Ascending aorta (tissue), 2 donors: ENCODE measurements around the gene SLAIN1. TPM values are rescaled to one million over a fixed set of nuclear protein-coding genes. Genes with fewer than 3 reads are reported as not detected.

Experiments
- DNase-seq, 2 donors: peaks; one replicate each; pipeline ENCODE4 v3.0.0-alpha.2; 2019; ENCODE audit warnings: low spot score in 2 of 2
- H3K27ac ChIP-seq, 2 donors: fragments of 200-600 bp; sonication (generic); one replicate each; pipeline ENCODE4 v1.5.1; 2016 to 2017; ENCODE audit warnings: mild to moderate bottlenecking in 1 of 2
- H3K27me3 ChIP-seq: fragments of 200-600 bp; sonication (generic); one replicate; pipeline ENCODE4 v1.5.1; 2017
- H3K36me3 ChIP-seq, 2 donors: fragments of 200-600 bp; sonication (generic); one replicate each; pipeline ENCODE4 v1.5.1; 2016
- H3K4me1 ChIP-seq, 2 donors: fragments of 200-600 bp; sonication (generic); one replicate each; pipeline ENCODE4 v1.5.1; 2016 to 2017; ENCODE audit warnings: mild to moderate bottlenecking in 1 of 2
- H3K4me3 ChIP-seq, 2 donors: fragments of 200-600 bp; sonication (generic); one replicate each; pipeline ENCODE4 v1.5.1; 2016 to 2017; ENCODE audit warnings: mild to moderate bottlenecking in 1 of 2
- H3K9me3 ChIP-seq, 2 donors: fragments of 200-600 bp; sonication (generic); one replicate each; pipeline ENCODE4 v1.5.1; 2016
- intact Hi-C: fragments of 100-400 bp; cut with DNase I; formaldehyde crosslinking; loops from one replicate; pipeline ENCODE4 v1.15.1; 2023
- total RNA-seq: library from RNA; depleted of rRNA; stranded (reverse); fragments of >200 nt; gene quantifications from one replicate; pipeline ENCODE4 v1.1.0, GENCODE V29; 2016
- TF ChIP-seq, protein P1 (sequence below), 3 experiments: fragments of 200-600 bp in 2 of 3; fragments of 450-650 bp in 1 of 3; sonication (generic) in 2 of 3; IDR thresholded peaks; one replicate each; pipeline ENCODE4 v1.5.1; 2016 to 2019; ENCODE audit warnings: antibody characterized with exemption in 3 of 3, mild to moderate bottlenecking in 1 of 3, moderate library complexity in 1 of 3

The SLAIN1 gene
- total RNA-seq, 1 donor from 2014 or later, result 7.1 TPM

DNA sequence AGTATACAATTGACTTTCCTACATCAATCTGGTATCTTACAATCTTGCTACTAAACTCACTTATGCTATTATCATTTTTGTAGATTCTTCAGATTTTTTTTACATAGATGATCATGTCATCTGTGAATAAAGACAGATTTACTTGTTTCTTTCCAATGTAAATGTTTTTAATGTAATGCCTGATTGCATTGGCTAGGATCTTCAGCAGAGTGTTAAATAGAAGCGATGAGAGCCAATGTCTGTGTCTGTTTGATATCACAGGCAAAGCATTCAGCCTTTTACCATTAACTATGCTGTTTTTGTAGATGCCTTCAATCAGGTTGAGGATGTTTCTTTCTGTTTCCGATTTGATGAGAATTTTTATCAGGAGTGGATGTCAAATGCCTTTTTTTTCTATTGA is 19.2 kb downstream of the SLAIN1 start:
- no peak for DNase-seq
- H3K27me3 ChIP-seq, result no peaks in the 10 kb centered on the region
- H3K4me1 ChIP-seq, result no peaks in the 10 kb centered on the region
- intact Hi-C loops, result no loop called here
- no peak overlapping the region for H3K27ac ChIP-seq
- no peak overlapping the region for H3K4me3 ChIP-seq
- peaks cover 0 to 2% of the 10 kb centered on the region in 2 donors for H3K36me3 ChIP-seq
- peaks cover 0 to 11% of the 10 kb centered on the region in 2 donors for H3K9me3 ChIP-seq
- TF ChIP-seq, protein P1, sequence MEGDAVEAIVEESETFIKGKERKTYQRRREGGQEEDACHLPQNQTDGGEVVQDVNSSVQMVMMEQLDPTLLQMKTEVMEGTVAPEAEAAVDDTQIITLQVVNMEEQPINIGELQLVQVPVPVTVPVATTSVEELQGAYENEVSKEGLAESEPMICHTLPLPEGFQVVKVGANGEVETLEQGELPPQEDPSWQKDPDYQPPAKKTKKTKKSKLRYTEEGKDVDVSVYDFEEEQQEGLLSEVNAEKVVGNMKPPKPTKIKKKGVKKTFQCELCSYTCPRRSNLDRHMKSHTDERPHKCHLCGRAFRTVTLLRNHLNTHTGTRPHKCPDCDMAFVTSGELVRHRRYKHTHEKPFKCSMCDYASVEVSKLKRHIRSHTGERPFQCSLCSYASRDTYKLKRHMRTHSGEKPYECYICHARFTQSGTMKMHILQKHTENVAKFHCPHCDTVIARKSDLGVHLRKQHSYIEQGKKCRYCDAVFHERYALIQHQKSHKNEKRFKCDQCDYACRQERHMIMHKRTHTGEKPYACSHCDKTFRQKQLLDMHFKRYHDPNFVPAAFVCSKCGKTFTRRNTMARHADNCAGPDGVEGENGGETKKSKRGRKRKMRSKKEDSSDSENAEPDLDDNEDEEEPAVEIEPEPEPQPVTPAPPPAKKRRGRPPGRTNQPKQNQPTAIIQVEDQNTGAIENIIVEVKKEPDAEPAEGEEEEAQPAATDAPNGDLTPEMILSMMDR (IDR thresholded peaks at IDR 0.05), result no peak

DNA sequence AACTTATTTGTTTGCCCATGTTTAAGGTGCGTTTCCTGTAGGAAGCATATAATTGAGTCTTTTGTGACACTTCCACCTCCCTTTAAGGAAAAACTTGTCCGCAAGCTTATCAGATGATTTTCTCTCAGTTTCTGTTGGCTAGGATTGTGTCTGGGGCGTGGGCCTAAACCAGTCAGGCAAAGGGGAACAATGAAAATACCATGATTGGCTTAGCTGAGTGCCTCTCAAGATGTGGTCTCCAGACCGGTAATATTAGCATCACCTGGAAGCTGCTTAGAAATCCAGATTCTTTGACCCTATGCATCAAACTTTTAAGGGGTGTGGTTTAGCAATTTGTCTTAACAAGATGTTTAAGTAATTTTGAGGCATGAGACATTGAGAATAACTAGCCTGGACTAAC is 20.0 kb downstream of the SLAIN1 start:
- no peaks in the 10 kb centered on the region for H3K4me1 ChIP-seq
- TF ChIP-seq, protein P1 (IDR thresholded peaks at IDR 0.05), result no peak
- H3K9me3 ChIP-seq, result peaks cover 0 to 3% of the 10 kb centered on the region in 2 donors
- H3K27ac ChIP-seq, result no peak overlapping the region
- no peak for DNase-seq
- intact Hi-C loops, result no loop called here
- peaks cover 0 to 2% of the 10 kb centered on the region in 2 donors for H3K36me3 ChIP-seq
- no peaks in the 10 kb centered on the region for H3K27me3 ChIP-seq
- no peak overlapping the region for H3K4me3 ChIP-seq

DNA sequence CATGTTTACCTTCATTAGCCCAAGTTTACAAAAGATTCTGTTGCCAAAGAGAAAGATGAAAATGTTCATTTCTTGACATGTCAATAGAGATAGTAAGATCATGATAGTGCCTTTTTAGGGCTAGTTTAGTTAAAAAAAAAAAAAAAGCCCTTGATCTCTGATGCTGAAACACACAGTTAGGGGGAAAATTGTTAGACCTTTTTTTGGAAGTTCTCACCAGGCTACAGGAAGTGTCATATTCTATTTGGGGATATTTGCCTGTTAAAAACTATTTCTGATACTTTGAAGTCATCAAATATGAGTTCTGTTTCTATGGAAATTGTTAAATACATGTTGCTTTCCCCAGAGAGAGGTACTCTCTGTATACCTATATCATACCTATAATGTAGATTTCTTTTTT is 21.6 kb downstream of the SLAIN1 start:
- TF ChIP-seq, protein P1 (IDR thresholded peaks at IDR 0.05), result no peak

DNA sequence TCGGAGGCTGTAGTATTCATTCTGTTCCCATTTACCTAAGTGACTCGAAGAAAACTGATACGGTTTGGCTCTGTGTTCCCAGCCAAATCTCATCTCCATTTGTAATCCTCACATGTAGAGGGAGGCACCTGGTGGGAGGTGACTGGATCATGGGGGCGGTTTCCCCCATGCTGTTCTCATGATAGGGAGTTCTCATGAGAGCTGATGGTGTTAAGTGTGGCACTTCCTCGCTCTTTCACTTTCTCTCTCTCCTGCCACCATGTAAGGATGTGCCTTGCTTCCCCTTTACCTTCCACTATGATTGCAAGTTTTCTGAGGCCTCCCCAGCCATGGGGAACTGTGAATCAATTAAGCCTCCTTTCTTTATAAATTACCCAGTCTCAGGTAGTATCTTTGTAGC is 23.5 kb downstream of the SLAIN1 start:
- DNase-seq, result no peak
- Histone ChIP-seq H3K36me3 (peaks cover 2% of the 10 kb centered on the region in 2 donors), H3K9me3 (no peaks in the 10 kb centered on the region), H3K4me3 (no peak overlapping the region), H3K27ac (no peak overlapping the region), H3K4me1 (no peaks in the 10 kb centered on the region), H3K27me3 (no peaks in the 10 kb centered on the region)
- intact Hi-C loops, result no loop called here
- TF ChIP-seq, protein P1 (IDR thresholded peaks at IDR 0.05), result no peak

More for the DNA sequence above, 21.6 kb downstream of the SLAIN1 start:
- Histone ChIP-seq H3K27me3 (no peaks in the 10 kb centered on the region), H3K27ac (no peak overlapping the region), H3K4me1 (no peaks in the 10 kb centered on the region), H3K36me3 (peaks cover 0 to 2% of the 10 kb centered on the region in 2 donors), H3K4me3 (no peak overlapping the region), H3K9me3 (peaks cover 0 to 3% of the 10 kb centered on the region in 2 donors)
- intact Hi-C loops, result no loop called here
- DNase-seq, result no peak

DNA sequence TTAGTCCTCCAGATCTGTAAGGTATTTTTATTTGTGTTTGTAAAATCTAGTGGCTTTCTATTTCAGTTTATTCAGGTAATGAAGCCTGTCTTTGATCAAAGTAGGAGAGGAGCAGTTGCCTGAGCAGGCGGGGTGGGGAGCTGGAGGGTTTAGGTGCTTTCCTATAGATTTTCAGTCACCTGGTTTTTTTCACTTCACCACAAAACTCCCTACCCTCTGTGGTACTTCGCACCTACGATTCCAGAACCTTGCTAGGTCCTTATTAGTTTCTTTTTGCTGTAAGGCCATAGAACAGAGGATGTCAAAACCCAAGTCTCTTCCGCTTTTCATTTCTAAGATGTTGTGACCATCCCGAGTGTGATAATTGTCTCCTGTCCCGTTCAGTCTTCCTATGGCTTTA is 26.6 kb downstream of the SLAIN1 start:
- Histone ChIP-seq H3K36me3 (peaks cover 2% of the 10 kb centered on the region in 2 donors), H3K4me1 (no peaks in the 10 kb centered on the region), H3K27me3 (no peaks in the 10 kb centered on the region), H3K9me3 (no peaks in the 10 kb centered on the region), H3K4me3 (no peak overlapping the region), H3K27ac (no peak overlapping the region)
- intact Hi-C loops, result no loop called here
- no peak for DNase-seq
- TF ChIP-seq, protein P1 (IDR thresholded peaks at IDR 0.05), result no peak

DNA sequence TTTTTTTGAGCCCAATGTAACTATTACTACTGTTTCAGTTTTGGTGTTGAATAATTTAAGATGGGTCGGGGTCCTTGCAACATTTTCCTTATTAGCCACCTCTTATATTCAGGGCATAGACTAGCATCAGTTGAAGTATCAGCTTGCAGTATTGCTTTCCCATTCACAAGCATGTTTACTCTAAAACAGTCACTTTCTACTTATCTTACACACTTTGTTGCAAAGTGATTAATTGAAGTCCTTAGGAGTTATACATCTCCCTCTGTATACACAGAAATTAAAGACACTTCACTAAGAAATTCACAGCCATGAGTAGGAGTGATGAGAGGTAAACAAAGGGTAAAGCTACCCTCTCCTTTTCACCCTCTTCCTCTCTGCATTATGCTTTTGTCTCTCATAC is 27.6 kb downstream of the SLAIN1 start:
- intact Hi-C loops, result no loop called here
- TF ChIP-seq, protein P1 (IDR thresholded peaks at IDR 0.05), result no peak
- no peaks in the 10 kb centered on the region for H3K27me3 ChIP-seq
- no peak for DNase-seq
- H3K36me3 ChIP-seq, result peaks cover 2% of the 10 kb centered on the region in 2 donors
- H3K4me1 ChIP-seq, result no peaks in the 10 kb centered on the region
- no peak overlapping the region for H3K4me3 ChIP-seq
- no peaks in the 10 kb centered on the region for H3K9me3 ChIP-seq
- no peak overlapping the region for H3K27ac ChIP-seq
